CD4-positive, alpha-beta T cell (primary cell): Measurements from ENCODE around the gene ANKRD33B. TPM values are rescaled to one million over a fixed set of nuclear protein-coding genes. Genes with fewer than 3 reads are reported as not detected.

ENCODE experiments used
- ATAC-seq: fragments of 200-7000 bp; cut with Tn5 transposase; one replicate; pipeline ENCODE4 v1.10.0; 2022; ENCODE audit warnings: mild to moderate bottlenecking; ENCODE audit not compliant: poor library complexity
- CTCF ChIA-PET: fragments of 350-600 bp; sonication (Branson Sonifier 250); formaldehyde crosslinking; loops from one replicate; lab custom pipeline; 2021; ENCODE audit warnings: antibody characterized with exemption, inconsistent platforms; lab: Charles Lee
- POLR2A ChIA-PET: fragments of 350-600 bp; sonication (Branson Sonifier 250); formaldehyde crosslinking; loops from one replicate; lab custom pipeline; 2021; ENCODE audit warnings: antibody characterized with exemption, inconsistent platforms; lab: Charles Lee
- DNase-seq, 14 experiments: peaks; one replicate each; pipeline ENCODE4 v3.0.0-alpha.2; 2013 to 2020; ENCODE audit warnings: mixed read lengths in 2 of 14
- H3K27ac ChIP-seq, 2 donors: one replicate each; pipeline versions ENCODE4 v1.5.1 to v1.7.0; 2013; ENCODE audit warnings: low read length in 2 of 2, low read depth in 1 of 2, mild to moderate bottlenecking in 1 of 2
- H3K27me3 ChIP-seq, 2 experiments: 1 replicate in 1 of 2; 2 replicates in 1 of 2; pipeline versions ENCODE4 v1.6.1 to v1.7.0; 2013; ENCODE audit warnings: low read length in 2 of 2, control low read depth in 1 of 2, mild to moderate bottlenecking in 1 of 2, moderate library complexity in 1 of 2; ENCODE audit not compliant: insufficient read depth in 2 of 2, control insufficient read depth in 1 of 2
- H3K36me3 ChIP-seq: one replicate; pipeline ENCODE4 v1.6.1; 2013; ENCODE audit warnings: low read length, control low read depth; ENCODE audit not compliant: insufficient read depth
- H3K4me1 ChIP-seq: one replicate; pipeline ENCODE4 v1.6.1; 2013; ENCODE audit warnings: low read length, control low read depth; ENCODE audit not compliant: insufficient read depth
- H3K4me3 ChIP-seq: one replicate; pipeline ENCODE4 v1.5.1; 2013; ENCODE audit warnings: mild to moderate bottlenecking, low read length, moderate library complexity
- H3K9me3 ChIP-seq, 2 experiments: 1 replicate in 1 of 2; 2 replicates in 1 of 2; pipeline versions ENCODE4 v1.6.1 to v1.7.0; 2013; ENCODE audit warnings: low read length in 2 of 2, mild to moderate bottlenecking in 2 of 2, control low read depth in 1 of 2, moderate library complexity in 1 of 2; ENCODE audit not compliant: control insufficient read depth in 1 of 2, insufficient read depth in 1 of 2
- H3K27ac Mint-ChIP-seq: one replicate; pipeline ENCODE4 v1.8.0; 2020; ENCODE audit warnings: mixed read lengths
- H3K27me3 Mint-ChIP-seq: one replicate; pipeline ENCODE4 v1.8.0; 2021; ENCODE audit warnings: mixed read lengths
- H3K36me3 Mint-ChIP-seq: one replicate; pipeline ENCODE4 v1.8.0; 2021; ENCODE audit warnings: low read depth, mixed read lengths
- H3K4me1 Mint-ChIP-seq: one replicate; pipeline ENCODE4 v1.8.0; 2021; ENCODE audit warnings: low read depth, mixed read lengths
- H3K4me3 Mint-ChIP-seq: one replicate; pipeline ENCODE4 v1.8.0; 2020; ENCODE audit warnings: mild to moderate bottlenecking, mixed read lengths
- H3K9me3 Mint-ChIP-seq: one replicate; pipeline ENCODE4 v1.8.0; 2020; ENCODE audit warnings: mixed read lengths
- intact Hi-C, 2 experiments: fragments of 100-400 bp; cut with DNase I in 1 of 2; cut with micrococcal nuclease in 1 of 2; formaldehyde crosslinking; loops; one replicate each; pipeline versions ENCODE4 v1.15.1 to v1.9.0; 2023 to 2025; cut with DNase I, micrococcal nuclease
- total RNA-seq, 174 experiments: library from RNA in 2 of 174; stranded (reverse) in 2 of 174; gene quantifications; one replicate each; pipeline ENCODE4 v1.2.3 and lab custom pipeline; 2021 to 2026
- TF ChIP-seq, protein P1 (sequence below): fragments of 200-600 bp; IDR thresholded peaks from one replicate; pipeline ENCODE4 v1.8.0; 2022; ENCODE audit warnings: antibody characterized with exemption, mild to moderate bottlenecking

Gene ANKRD33B
- total RNA-seq, 2 experiments from 2014 or later, result 0.99 to 1.3 TPM

DNA sequence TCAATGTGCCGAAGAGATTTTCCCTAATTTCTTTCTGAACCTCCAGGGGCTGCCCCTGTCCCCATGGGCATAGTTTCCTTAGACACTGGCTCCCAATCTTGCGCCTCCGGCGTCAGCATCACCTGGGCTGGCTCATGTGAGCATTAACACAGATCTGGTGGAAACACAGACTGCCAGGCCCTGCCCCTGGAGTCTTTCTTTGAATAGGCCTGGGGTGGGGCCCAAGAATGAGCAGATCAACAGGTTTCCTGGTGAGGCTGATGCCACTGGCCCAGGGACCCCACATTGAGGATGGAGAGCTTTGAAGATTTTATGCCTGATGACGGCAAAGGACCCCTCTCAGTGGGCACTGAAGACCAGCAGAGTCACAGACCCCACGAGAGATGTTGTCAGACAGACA is 60.8 kb downstream of the ANKRD33B start:
- ATAC-seq (no peak), DNase-seq (no peak)
- Mint-ChIP-seq H3K27me3 (no peaks in the 10 kb centered on the region), H3K4me3 (no peak overlapping the region), H3K27ac (no peak overlapping the region), H3K36me3 (no peaks in the 10 kb centered on the region), H3K9me3 (no peaks in the 10 kb centered on the region), H3K4me1 (peaks cover 11% of the 10 kb centered on the region)
- intact Hi-C loops, result loop anchor here in 1 of 2 experiments (5.0 kb wide), 1 partner anchor 62 kb away; the partner anchor contains the start of gene ANKRD33B
- H3K27ac ChIP-seq, result no peak overlapping the region
- peaks cover 9% of the 10 kb centered on the region for H3K4me1 ChIP-seq
- ChIA-PET CTCF (no interaction called here), POLR2A (no interaction called here)
- H3K36me3 ChIP-seq, result no peaks in the 10 kb centered on the region
- TF ChIP-seq, protein P1, sequence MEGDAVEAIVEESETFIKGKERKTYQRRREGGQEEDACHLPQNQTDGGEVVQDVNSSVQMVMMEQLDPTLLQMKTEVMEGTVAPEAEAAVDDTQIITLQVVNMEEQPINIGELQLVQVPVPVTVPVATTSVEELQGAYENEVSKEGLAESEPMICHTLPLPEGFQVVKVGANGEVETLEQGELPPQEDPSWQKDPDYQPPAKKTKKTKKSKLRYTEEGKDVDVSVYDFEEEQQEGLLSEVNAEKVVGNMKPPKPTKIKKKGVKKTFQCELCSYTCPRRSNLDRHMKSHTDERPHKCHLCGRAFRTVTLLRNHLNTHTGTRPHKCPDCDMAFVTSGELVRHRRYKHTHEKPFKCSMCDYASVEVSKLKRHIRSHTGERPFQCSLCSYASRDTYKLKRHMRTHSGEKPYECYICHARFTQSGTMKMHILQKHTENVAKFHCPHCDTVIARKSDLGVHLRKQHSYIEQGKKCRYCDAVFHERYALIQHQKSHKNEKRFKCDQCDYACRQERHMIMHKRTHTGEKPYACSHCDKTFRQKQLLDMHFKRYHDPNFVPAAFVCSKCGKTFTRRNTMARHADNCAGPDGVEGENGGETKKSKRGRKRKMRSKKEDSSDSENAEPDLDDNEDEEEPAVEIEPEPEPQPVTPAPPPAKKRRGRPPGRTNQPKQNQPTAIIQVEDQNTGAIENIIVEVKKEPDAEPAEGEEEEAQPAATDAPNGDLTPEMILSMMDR, result no peak
- H3K4me3 ChIP-seq, result no peak overlapping the region
- no peaks in the 10 kb centered on the region for H3K27me3 ChIP-seq
- peaks cover 0 to 5% of the 10 kb centered on the region in 2 experiments for H3K9me3 ChIP-seq

GRCh38 chr5:10625700-10626472 is 62.0 kb downstream of the ANKRD33B start:
- H3K4me1 Mint-ChIP-seq, result peaks cover 11% of the 10 kb centered on the region
- H3K27ac Mint-ChIP-seq, result no peak overlapping the region
- no peak overlapping the region for H3K4me3 Mint-ChIP-seq
- CTCF ChIA-PET, result no interaction called here
- DNase-seq (no peak), ATAC-seq (no peak)
- H3K9me3 ChIP-seq, result peaks cover 0 to 5% of the 10 kb centered on the region in 2 experiments
- H3K4me3 ChIP-seq, result no peak overlapping the region
- POLR2A ChIA-PET, result interaction anchor here (0.7 kb wide), 1 partner anchor 174 kb away, joined by 3 read pairs; no protein-coding TSS in a partner anchor
- no peaks in the 10 kb centered on the region for H3K27me3 Mint-ChIP-seq
- intact Hi-C loops, result loop anchor here in 1 of 2 experiments (5.0 kb wide), 1 partner anchor 64 kb away; the partner anchor contains the start of gene ANKRD33B
- H3K27me3 ChIP-seq, result no peaks in the 10 kb centered on the region
- H3K36me3 Mint-ChIP-seq, result no peaks in the 10 kb centered on the region
- TF ChIP-seq, protein P1, result no peak
- no peak overlapping the region for H3K27ac ChIP-seq
- H3K4me1 ChIP-seq, result peaks cover 9% of the 10 kb centered on the region
- no peaks in the 10 kb centered on the region for H3K36me3 ChIP-seq
- H3K9me3 Mint-ChIP-seq, result no peaks in the 10 kb centered on the region

DNA sequence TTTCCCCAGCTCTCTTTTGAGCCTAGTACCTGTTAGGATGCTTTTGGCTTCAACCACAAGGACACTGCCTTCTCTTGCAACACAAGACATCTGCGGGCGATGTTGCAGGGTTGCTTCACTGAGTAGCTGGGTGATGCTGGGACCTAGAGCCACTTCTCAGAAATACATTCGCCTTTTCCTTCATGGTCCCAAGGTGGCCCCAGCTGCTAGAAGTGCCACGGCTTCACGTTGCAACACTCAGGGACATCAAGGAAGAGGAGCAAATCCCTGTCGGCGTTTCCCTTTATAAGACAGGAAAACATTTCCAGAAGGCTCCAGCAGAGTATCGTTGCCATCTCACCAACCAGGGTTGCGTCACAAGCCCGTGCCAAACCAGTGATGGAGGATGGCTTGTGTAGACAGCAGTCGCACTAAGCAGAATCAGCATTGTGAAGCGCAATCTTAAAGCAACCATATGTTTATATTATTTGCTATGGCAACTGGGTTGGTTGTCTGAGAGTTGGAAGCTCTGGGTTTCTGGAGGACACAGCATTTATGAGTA is 62.7 kb downstream of the ANKRD33B start:
- H3K9me3 ChIP-seq, result no peaks in the 10 kb centered on the region
- no peaks in the 10 kb centered on the region for H3K9me3 Mint-ChIP-seq
- CTCF ChIA-PET, result no interaction called here
- no peak for ATAC-seq
- H3K4me1 ChIP-seq, result peaks cover 14% of the 10 kb centered on the region
- H3K4me1 Mint-ChIP-seq, result peaks cover 17% of the 10 kb centered on the region
- POLR2A ChIA-PET, result interaction anchor here (0.7 kb wide), 1 partner anchor 174 kb away, joined by 3 read pairs; no protein-coding TSS in a partner anchor
- H3K27ac ChIP-seq, result no peak overlapping the region
- intact Hi-C loops, result loop anchor here in 1 of 2 experiments (1.0 to 5.0 kb wide), 2 partner anchors 64 to 342 kb away; partner anchors contain the start of gene ANKRD33B
- TF ChIP-seq, protein P1, result no peak
- no peak overlapping the region for H3K4me3 Mint-ChIP-seq
- H3K36me3 ChIP-seq, result no peaks in the 10 kb centered on the region
- DNase-seq, result no peak
- H3K27me3 ChIP-seq, result no peaks in the 10 kb centered on the region
- no peaks in the 10 kb centered on the region for H3K27me3 Mint-ChIP-seq
- no peak overlapping the region for H3K4me3 ChIP-seq
- H3K36me3 Mint-ChIP-seq, result no peaks in the 10 kb centered on the region
- no peak overlapping the region for H3K27ac Mint-ChIP-seq
